ENCODE data around the gene ZNF831. TPM values are rescaled to one million over a fixed set of nuclear protein-coding genes. Genes with fewer than 3 reads are reported as not detected.

ZNF831 gene
- total and polyA plus RNA-seq, 10 of the 15 experiments (the other 5 are each of a cell fraction or from before 2014, with no cell fraction given), result 0.01 to 0.97 (median 0.23) TPM

GRCh38 chr20:59135093-59135492 is 28.5 kb upstream of the ZNF831 start:
- WGBS (ENCODE audit: insufficient coverage, insufficient replicate concordance, low lambda C conversion rate, missing lambda C conversion rate), result 62% methylated on average over 3 of the region's 3 CpGs
- BruUV-seq (replicated peaks), result no TSS peak
- no peak for FAIRE-seq
- H3K36me3 ChIP-seq (ENCODE audit: control insufficient read depth in 2 of 2, insufficient read depth in 2 of 2, low read length in 1 of 2), result no peaks in the 10 kb centered on the region
- no peak overlapping the region for H3K4me2 ChIP-seq (ENCODE audit: control insufficient read depth, insufficient read depth)
- POLR2A ChIA-PET, result no interaction called here
- CTCF ChIA-PET, result no interaction called here
- H4K20me1 ChIP-seq (ENCODE audit: control insufficient read depth, insufficient read depth), result no peaks in the 10 kb centered on the region
- H3K4me3 ChIP-seq, result no peak overlapping the region
- SMC1A ChIA-PET (ENCODE audit: uncharacterized antibody, unreplicated experiment), result no interaction called here
- no peak overlapping the region for H3K27ac ChIP-seq (ENCODE audit: control insufficient read depth, insufficient read depth)
- H3K9ac ChIP-seq (ENCODE audit: control insufficient read depth, insufficient read depth, low read length), result no peak overlapping the region
- no peaks in the 10 kb centered on the region for H3K4me1 ChIP-seq (ENCODE audit: control insufficient read depth, insufficient read depth, low read length)
- no peak for DNase-seq (ENCODE audit: low read depth, low spot score)
- H2AFZ ChIP-seq (ENCODE audit: control insufficient read depth, low read depth, low read length), result no peak overlapping the region
- in situ Hi-C loops (cut with MboI) (no loop called here), intact Hi-C loops (cut with micrococcal nuclease; ENCODE audit: unreplicated experiment) (no loop called here)
- H3K9me3 ChIP-seq (replicated peaks; ENCODE audit: control insufficient read depth, insufficient read depth, low read length), result no peaks in the 10 kb centered on the region
- no peaks in the 10 kb centered on the region for H3K79me2 ChIP-seq (ENCODE audit: control insufficient read depth, insufficient read depth, low read length)
- ATAC-seq, result no peak
- H3K27me3 ChIP-seq (replicated peaks in 1 of 2; ENCODE audit: control insufficient read depth in 2 of 2, insufficient read depth in 2 of 2, low read length in 1 of 2), result no peaks in the 10 kb centered on the region; a peak in 1 of 4 replicates
- RAD21 ChIA-PET (ENCODE audit: unreplicated experiment), result no interaction called here
- no peak for TF ChIP-seq SREBF1 (IDR thresholded peaks at IDR 0.05; ENCODE audit: low read length)
- no peak for TF ChIP-seq CUX1 (IDR thresholded peaks at IDR 0.05; ENCODE audit: insufficient replicate concordance, low read depth, low read length)
- TF ChIP-seq RUNX3 (IDR thresholded peaks at IDR 0.05; ENCODE audit: low read length), result no peak
- no peak for TF ChIP-seq JUNB (IDR thresholded peaks at IDR 0.05)
- no peak for TF ChIP-seq SMAD1 (IDR thresholded peaks at IDR 0.05; ENCODE audit: low read depth, partially characterized antibody)
- TF ChIP-seq FOXK2 (IDR thresholded peaks at IDR 0.05), result no peak
- no peak for TF ChIP-seq RCOR1 (conservative IDR thresholded peaks at IDR 0.05; ENCODE audit: low read depth, low read length)
- no peak for TF ChIP-seq EED (IDR thresholded peaks at IDR 0.05; ENCODE audit: low read depth)
- TF ChIP-seq BMI1 (IDR thresholded peaks at IDR 0.05; ENCODE audit: borderline replicate concordance), result no peak
- no peak for TF ChIP-seq RB1 (IDR thresholded peaks at IDR 0.05; ENCODE audit: borderline replicate concordance)
- TF ChIP-seq BHLHE40 (IDR thresholded peaks at IDR 0.05; ENCODE audit: borderline replicate concordance in 1 of 2, low read depth in 2 of 2, low read length in 1 of 2), result no peak
- TF ChIP-seq ZNF217 (IDR thresholded peaks at IDR 0.05), result no peak
- no peak for TF ChIP-seq USF2 (IDR thresholded peaks at IDR 0.05; ENCODE audit: borderline replicate concordance, low read depth, low read length)
- no peak for TF ChIP-seq RFX5 (IDR thresholded peaks at IDR 0.05; ENCODE audit: low read depth, low read length)
- TF ChIP-seq SUPT20H (IDR thresholded peaks at IDR 0.05; ENCODE audit: borderline replicate concordance, control insufficient read depth, low read depth, low read length), result no peak
- no peak for TF ChIP-seq CBX5 (IDR thresholded peaks at IDR 0.05; ENCODE audit: low read depth)
- TF ChIP-seq IRF4 (IDR thresholded peaks at IDR 0.05; ENCODE audit: low read depth, low read length), result no peak
- no peak for TF ChIP-seq CBFB (IDR thresholded peaks at IDR 0.05; ENCODE audit: low read depth)
- no peak for TF ChIP-seq BRCA1 (IDR thresholded peaks at IDR 0.05; ENCODE audit: low read depth, low read length)

All from GM12878 (cell line).